Endodermal cell (in vitro differentiated cells): ENCODE results near the gene PCGF3. TPM values are rescaled to one million over a fixed set of nuclear protein-coding genes. Genes with fewer than 3 reads are reported as not detected.

ENCODE experiments used
- DNase-seq: peaks from one replicate; pipeline ENCODE4 v3.0.0-alpha.2; 2017
- H3K27ac ChIP-seq: 2 replicates; pipeline ENCODE4 v1.5.1; 2013; ENCODE audit warnings: mild to moderate bottlenecking, low read depth, low read length, moderate library complexity
- H3K27me3 ChIP-seq: 2 replicates; pipeline ENCODE4 v1.6.1; 2013; ENCODE audit warnings: mild to moderate bottlenecking, low read length, moderate library complexity; ENCODE audit not compliant: insufficient read depth, control insufficient read depth, poor library complexity, severe bottlenecking
- H3K36me3 ChIP-seq: 2 replicates; pipeline ENCODE4 v1.7.0; 2013; ENCODE audit warnings: mild to moderate bottlenecking, low read length, moderate library complexity; ENCODE audit not compliant: control insufficient read depth, insufficient read depth
- H3K4me1 ChIP-seq: one replicate; pipeline ENCODE4 v1.7.0; 2013; ENCODE audit warnings: low read length; ENCODE audit not compliant: control insufficient read depth, insufficient read depth
- H3K4me3 ChIP-seq: 2 replicates; pipeline ENCODE4 v1.5.1; 2013; ENCODE audit warnings: mild to moderate bottlenecking, low read length, moderate library complexity
- H3K9ac ChIP-seq: 2 replicates; pipeline ENCODE4 v1.6.1; 2013; ENCODE audit warnings: mild to moderate bottlenecking, low read length, moderate library complexity; ENCODE audit not compliant: poor library complexity, severe bottlenecking; ENCODE audit errors: extremely low read depth
- H3K9me3 ChIP-seq: 2 replicates; pipeline ENCODE4 v1.6.1; 2013; ENCODE audit warnings: mild to moderate bottlenecking, low read length, moderate library complexity; ENCODE audit not compliant: control insufficient read depth
- H3K27ac Mint-ChIP-seq: 2 replicates; pipeline ENCODE4 v1.8.0; 2020; ENCODE audit warnings: mixed read lengths
- H3K27me3 Mint-ChIP-seq: 2 replicates; pipeline ENCODE4 v1.8.0; 2021; ENCODE audit warnings: mild to moderate bottlenecking, mixed read lengths; ENCODE audit not compliant: insufficient read depth
- H3K36me3 Mint-ChIP-seq: 2 replicates; pipeline ENCODE4 v1.8.0; 2020; ENCODE audit warnings: low read depth, mixed read lengths
- H3K4me1 Mint-ChIP-seq: 2 replicates; pipeline ENCODE4 v1.8.0; 2020; ENCODE audit warnings: mixed read lengths
- H3K4me3 Mint-ChIP-seq: 2 replicates; pipeline ENCODE4 v1.8.0; 2020; ENCODE audit warnings: mild to moderate bottlenecking, moderate library complexity, mixed read lengths
- H3K9me3 Mint-ChIP-seq: 2 replicates; pipeline ENCODE4 v1.8.0; 2020; ENCODE audit warnings: mild to moderate bottlenecking, mixed read lengths
- WGBS, 2 experiments: methylation state at CpG; one replicate each; pipeline versions ENCODE4 v1.1.5 to v1.1.7; 2013; ENCODE audit warnings: missing lambda C conversion rate in 2 of 2, mixed read lengths in 1 of 2; ENCODE audit not compliant: insufficient coverage in 1 of 2, insufficient read length in 1 of 2; 5-methylcytosine and 5-hydroxymethylcytosine counted together
- total RNA-seq, 2 donors: library from RNA; stranded (reverse); fragmentation: NEBNext Ultra II Directional in 1 of 2; extraction: Animal tissue kit (Norgen Biotek cat#: 25700) in 1 of 2; gene quantifications; 2 replicates in 1 of 2; 3 replicates in 1 of 2; pipeline ENCODE4 v1.2.1, GENCODE V29; 2021
- TF ChIP-seq, protein P1 (sequence below): fragments of 200-600 bp; sonication (generic); conservative IDR thresholded peaks from 2 replicates; pipeline ENCODE4 v1.5.0; 2021; ENCODE audit warnings: antibody characterized with exemption, mild to moderate bottlenecking

PCGF3 gene
- total RNA-seq, 2 donors from 2014 or later: 53.1 to 64.0 TPM

DNA sequence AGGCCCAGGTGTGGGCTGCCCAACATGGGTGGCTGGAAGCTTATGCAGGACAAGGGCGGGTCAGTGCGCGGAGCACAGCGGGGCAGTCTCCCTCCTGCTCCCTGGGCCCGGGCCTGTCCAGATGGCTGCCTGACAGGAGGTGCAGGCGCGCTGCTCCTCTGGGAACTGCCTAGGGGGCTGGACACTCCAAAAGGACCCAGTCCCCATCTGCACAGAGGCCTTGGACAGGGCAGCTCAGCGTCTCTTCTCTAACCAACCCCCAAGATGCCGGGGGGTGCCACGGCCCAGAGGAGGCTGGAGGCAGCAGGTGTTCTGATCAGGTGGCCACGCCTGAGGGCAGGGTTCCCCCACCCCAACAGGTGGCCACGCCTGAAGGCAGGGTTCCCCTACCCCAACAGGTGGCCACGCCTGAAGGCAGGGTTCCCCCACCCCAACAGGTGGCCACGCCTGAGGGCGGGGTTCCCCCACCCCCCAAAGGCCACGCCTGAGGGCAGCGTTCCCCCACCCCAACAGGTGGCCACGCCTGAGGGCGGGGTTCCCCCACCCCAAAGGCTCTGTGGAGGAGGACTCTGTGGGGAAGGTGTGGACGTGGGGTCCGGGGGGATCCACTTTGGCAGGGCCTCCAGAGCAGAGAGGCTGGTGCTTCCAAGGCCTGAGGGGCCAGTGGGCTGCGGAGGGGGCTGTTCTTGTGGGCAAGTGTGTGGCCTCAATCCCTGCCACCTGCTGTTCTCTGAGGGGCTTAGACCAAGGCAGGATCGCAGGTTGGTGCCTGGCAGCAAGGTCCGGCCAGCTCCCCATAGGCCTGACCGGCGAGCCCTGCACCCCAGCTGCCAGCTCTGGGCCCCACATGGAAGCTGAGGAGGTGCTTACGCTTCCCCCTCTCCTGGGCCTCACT is 84.2 kb downstream of the PCGF3 start:
- Histone ChIP-seq H3K36me3 (no peaks in the 10 kb centered on the region), H3K27ac (no peak overlapping the region), H3K27me3 (peaks cover 56% of the 10 kb centered on the region), H3K9ac (no peak overlapping the region), H3K9me3 (no peaks in the 10 kb centered on the region), H3K4me1 (no peaks in the 10 kb centered on the region), H3K4me3 (no peak overlapping the region)
- peaks cover 14% of the 10 kb centered on the region for H3K4me1 Mint-ChIP-seq
- TF ChIP-seq, protein P1, sequence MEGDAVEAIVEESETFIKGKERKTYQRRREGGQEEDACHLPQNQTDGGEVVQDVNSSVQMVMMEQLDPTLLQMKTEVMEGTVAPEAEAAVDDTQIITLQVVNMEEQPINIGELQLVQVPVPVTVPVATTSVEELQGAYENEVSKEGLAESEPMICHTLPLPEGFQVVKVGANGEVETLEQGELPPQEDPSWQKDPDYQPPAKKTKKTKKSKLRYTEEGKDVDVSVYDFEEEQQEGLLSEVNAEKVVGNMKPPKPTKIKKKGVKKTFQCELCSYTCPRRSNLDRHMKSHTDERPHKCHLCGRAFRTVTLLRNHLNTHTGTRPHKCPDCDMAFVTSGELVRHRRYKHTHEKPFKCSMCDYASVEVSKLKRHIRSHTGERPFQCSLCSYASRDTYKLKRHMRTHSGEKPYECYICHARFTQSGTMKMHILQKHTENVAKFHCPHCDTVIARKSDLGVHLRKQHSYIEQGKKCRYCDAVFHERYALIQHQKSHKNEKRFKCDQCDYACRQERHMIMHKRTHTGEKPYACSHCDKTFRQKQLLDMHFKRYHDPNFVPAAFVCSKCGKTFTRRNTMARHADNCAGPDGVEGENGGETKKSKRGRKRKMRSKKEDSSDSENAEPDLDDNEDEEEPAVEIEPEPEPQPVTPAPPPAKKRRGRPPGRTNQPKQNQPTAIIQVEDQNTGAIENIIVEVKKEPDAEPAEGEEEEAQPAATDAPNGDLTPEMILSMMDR: no peak
- no peak overlapping the region for H3K27ac Mint-ChIP-seq
- no peaks in the 10 kb centered on the region for H3K9me3 Mint-ChIP-seq
- 89 to 91% methylated on average over 12 to 27 of the region's 27 CpGs for WGBS, 2 experiments
- no peak overlapping the region for H3K4me3 Mint-ChIP-seq
- peak; percentile 42 for DNase-seq
- peaks cover 58% of the 10 kb centered on the region for H3K27me3 Mint-ChIP-seq
- no peaks in the 10 kb centered on the region for H3K36me3 Mint-ChIP-seq

DNA sequence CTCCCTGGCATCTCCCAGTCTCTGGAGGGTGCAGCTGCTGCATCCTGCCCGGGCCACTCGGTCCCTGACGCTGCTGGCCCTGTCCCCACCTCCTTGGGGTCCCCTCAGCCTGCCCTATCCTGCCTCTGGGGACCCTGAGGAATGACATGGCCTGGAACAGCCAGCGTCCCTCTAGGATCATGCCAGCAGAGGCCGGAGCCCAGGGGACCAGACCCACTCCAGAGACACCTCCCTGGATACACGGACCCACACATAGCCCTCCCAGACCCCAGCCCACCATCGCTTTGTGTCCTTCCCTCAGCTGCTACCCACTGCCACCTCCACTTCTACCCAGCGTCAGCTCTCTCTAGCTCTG is 84.8 kb downstream of the PCGF3 start:
- WGBS, 2 experiments: 76 to 86% methylated on average over 8 of the region's 8 CpGs
- no peaks in the 10 kb centered on the region for H3K36me3 Mint-ChIP-seq
- no peaks in the 10 kb centered on the region for H3K9me3 Mint-ChIP-seq
- H3K9me3 ChIP-seq: no peaks in the 10 kb centered on the region
- H3K27me3 Mint-ChIP-seq: peaks cover 55% of the 10 kb centered on the region
- no peaks in the 10 kb centered on the region for H3K36me3 ChIP-seq
- H3K27ac ChIP-seq: no peak overlapping the region
- no peaks in the 10 kb centered on the region for H3K4me1 ChIP-seq
- H3K27me3 ChIP-seq: peaks cover 56% of the 10 kb centered on the region
- no peak for DNase-seq
- no peak overlapping the region for H3K4me3 Mint-ChIP-seq
- no peak overlapping the region for H3K4me3 ChIP-seq
- TF ChIP-seq, protein P1: no peak
- H3K27ac Mint-ChIP-seq: no peak overlapping the region
- H3K4me1 Mint-ChIP-seq: peaks cover 8% of the 10 kb centered on the region
- H3K9ac ChIP-seq: no peak overlapping the region

DNA sequence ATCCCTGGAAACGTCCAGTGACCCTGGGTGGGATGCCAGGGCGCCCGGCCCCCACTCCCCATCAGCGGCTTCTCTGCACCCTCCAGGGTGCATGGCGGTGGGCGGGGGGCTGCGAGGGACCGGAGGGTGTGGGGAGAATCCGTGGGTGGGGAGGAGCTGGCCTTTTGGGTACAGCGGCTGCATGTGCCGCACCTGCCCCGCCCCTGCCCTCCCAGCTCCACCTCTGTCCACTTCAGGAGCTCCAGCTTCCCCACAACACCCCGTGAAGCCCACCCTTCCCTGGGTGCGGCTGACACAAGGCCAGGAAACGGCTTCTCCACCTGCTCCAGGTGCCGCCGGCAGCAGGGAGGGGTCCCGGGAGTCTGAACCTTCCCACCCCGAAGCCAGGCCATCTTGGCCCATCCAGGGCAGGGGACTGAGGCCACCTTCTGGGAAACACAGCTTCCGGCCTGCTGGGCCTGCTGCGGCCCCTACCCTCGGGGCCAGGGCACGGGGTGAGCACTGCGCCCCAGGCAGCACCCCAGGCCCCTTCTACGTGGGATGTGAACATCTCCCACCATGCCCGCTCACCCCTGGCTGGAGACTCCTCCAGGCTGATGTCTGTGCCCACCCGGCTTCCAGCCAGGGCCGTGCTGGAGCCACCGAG is 85.7 kb downstream of the PCGF3 start:
- no peak overlapping the region for H3K27ac ChIP-seq
- peaks cover 56% of the 10 kb centered on the region for H3K27me3 ChIP-seq
- Mint-ChIP-seq H3K27ac (no peak overlapping the region), H3K36me3 (no peaks in the 10 kb centered on the region), H3K27me3 (peaks cover 55% of the 10 kb centered on the region), H3K4me3 (no peak overlapping the region), H3K9me3 (no peaks in the 10 kb centered on the region), H3K4me1 (peaks cover 8% of the 10 kb centered on the region)
- no peaks in the 10 kb centered on the region for H3K36me3 ChIP-seq
- no peak overlapping the region for H3K4me3 ChIP-seq
- DNase-seq: peak; percentile 55
- TF ChIP-seq, protein P1: no peak
- H3K9me3 ChIP-seq: no peaks in the 10 kb centered on the region
- WGBS, 2 experiments: 84 to 92% methylated on average over 15 to 28 of the region's 29 CpGs
- no peaks in the 10 kb centered on the region for H3K4me1 ChIP-seq
- no peak overlapping the region for H3K9ac ChIP-seq
